SK-N-SH (cell line): ENCODE data around the gene CCDC88B. TPM values are rescaled to one million over a fixed set of nuclear protein-coding genes. Genes with fewer than 3 reads are reported as not detected.

Experiments used
- CTCF ChIA-PET: fragments of 300-600, 350-600 bp; formaldehyde crosslinking; extraction: SDS; loops from one replicate; lab custom pipeline; 2021; lab: Yijun Ruan, JAX
- POLR2A ChIA-PET: fragments of 350-600 bp; sonication (Branson Sonifier 250); formaldehyde crosslinking; extraction: SDS; loops from one replicate; lab custom pipeline; 2020; ENCODE audit warnings: antibody characterized with exemption, inconsistent platforms; lab: Yijun Ruan, JAX
- DNase-seq: peaks from one replicate; pipeline ENCODE4 v3.0.0; 2012
- H2AFZ ChIP-seq: fragments of 200-600 bp; sonication (generic); 2 replicates; pipeline ENCODE4 v1.8.1; 2016; ENCODE audit warnings: antibody characterized with exemption, mild to moderate bottlenecking, low read depth
- H3F3A ChIP-seq: fragments of 200-600 bp; sonication (generic); replicated peaks from 2 replicates; pipeline ENCODE3; 2016; ENCODE audit warnings: antibody characterized with exemption, mild to moderate bottlenecking; ENCODE audit not compliant: insufficient read depth
- H3K27ac ChIP-seq, 2 experiments: fragments of 200-500 bp in 1 of 2; fragments of 200-600 bp in 1 of 2; sonication (Bioruptor generic) in 1 of 2; sonication (generic), shearing (Covaris generic) in 1 of 2; 2 replicates each; pipeline versions ENCODE4 v1.5.1 to v1.6.1; 2014 to 2016; ENCODE audit warnings: low read depth in 2 of 2, inconsistent platforms in 1 of 2, low read length in 1 of 2, mild to moderate bottlenecking in 1 of 2, mixed read lengths in 1 of 2
- H3K27me3 ChIP-seq: fragments of 200-600 bp; sonication (generic), shearing (Covaris generic); 2 replicates; pipeline ENCODE4 v1.6.1; 2016; ENCODE audit warnings: mixed run types; ENCODE audit not compliant: insufficient read depth
- H3K36me3 ChIP-seq, 2 experiments: fragments of 200-500 bp in 1 of 2; fragments of 200-600 bp in 1 of 2; sonication (Bioruptor generic) in 1 of 2; sonication (generic) in 1 of 2; replicated peaks in 1 of 2; 2 replicates each; pipeline versions ENCODE3 to v1.5.1; 2014 to 2016; ENCODE audit warnings: low read length in 1 of 2, mild to moderate bottlenecking in 1 of 2; ENCODE audit not compliant: insufficient read depth in 2 of 2, control insufficient read depth in 1 of 2
- H3K4me1 ChIP-seq, 2 experiments: fragments of 200-500 bp in 1 of 2; fragments of 200-600 bp in 1 of 2; sonication (Bioruptor generic) in 1 of 2; sonication (generic), shearing (Covaris generic) in 1 of 2; 2 replicates each; pipeline versions ENCODE4 v1.5.1 to v1.6.1; 2014 to 2016; ENCODE audit warnings: low read depth in 1 of 2, low read length in 1 of 2, mixed run types in 1 of 2; ENCODE audit not compliant: insufficient read depth in 2 of 2, control insufficient read depth in 1 of 2
- H3K4me2 ChIP-seq: fragments of 200-600 bp; sonication (generic), shearing (Covaris generic); 2 replicates; pipeline ENCODE4 v1.6.1; 2017; ENCODE audit warnings: mixed run types
- H3K4me3 ChIP-seq, 2 experiments: fragments of 200-500 bp in 1 of 2; fragments of 200-600 bp in 1 of 2; sonication (Bioruptor generic) in 1 of 2; sonication (generic), shearing (Covaris generic) in 1 of 2; 2 replicates each; pipeline versions ENCODE4 v1.5.1 to v1.8.1; 2014 to 2016; ENCODE audit warnings: low read depth in 2 of 2, inconsistent platforms in 1 of 2, low read length in 1 of 2, mild to moderate bottlenecking in 1 of 2, mixed read lengths in 1 of 2, moderate library complexity in 1 of 2
- H3K79me2 ChIP-seq: fragments of 200-600 bp; sonication (generic); 2 replicates; pipeline ENCODE4 v1.8.1; 2017; ENCODE audit warnings: mild to moderate bottlenecking; ENCODE audit not compliant: insufficient read depth
- H3K9ac ChIP-seq: fragments of 200-600 bp; sonication (generic); 2 replicates; pipeline ENCODE4 v1.6.1; 2017; ENCODE audit warnings: mixed run types
- H3K9me2 ChIP-seq: fragments of 200-600 bp; sonication (generic); 2 replicates; pipeline ENCODE4 v1.6.1; 2017; ENCODE audit warnings: mixed run types
- H3K9me3 ChIP-seq: fragments of 200-600 bp; sonication (generic); 2 replicates; pipeline ENCODE4 v1.6.1; 2017; ENCODE audit warnings: mixed run types, mild to moderate bottlenecking, moderate library complexity
- H4K20me1 ChIP-seq: fragments of 200-600 bp; sonication (generic); 2 replicates; pipeline ENCODE4 v1.6.1; 2017; ENCODE audit warnings: mild to moderate bottlenecking, mixed run types; ENCODE audit not compliant: insufficient read depth
- CTCF ChIP-seq: fragments of 200-600 bp; sonication (generic); IDR thresholded peaks from 2 replicates; pipeline ENCODE4 v1.6.1; 2017; ENCODE audit warnings: antibody characterized with exemption, mild to moderate bottlenecking, moderate library complexity
- ELF1 ChIP-seq: IDR thresholded peaks from 2 replicates; pipeline ENCODE4 v1.4.0; 2012
- EZH2phosphoT487 ChIP-seq: fragments of 200-600 bp; sonication (generic); IDR thresholded peaks from 2 replicates; pipeline ENCODE4 v1.6.1; 2017; ENCODE audit warnings: low read depth, mixed run types, mild to moderate bottlenecking, antibody characterized with exemption, moderate library complexity, borderline replicate concordance
- FOXJ3 ChIP-seq: sonication (generic); formaldehyde crosslinking; IDR thresholded peaks from 2 replicates; pipeline ENCODE4 v1.5.1; 2020; ENCODE audit warnings: mild to moderate bottlenecking, missing genetic modification reagents
- FOXM1 ChIP-seq: IDR thresholded peaks from 2 replicates; pipeline ENCODE4 v1.4.0; 2012; ENCODE audit warnings: low read depth, mild to moderate bottlenecking
- GABPA ChIP-seq: IDR thresholded peaks from 2 replicates; pipeline ENCODE4 v1.4.0; 2012; ENCODE audit warnings: low read depth, mild to moderate bottlenecking
- GATA2 ChIP-seq: sonication (generic); formaldehyde crosslinking; IDR thresholded peaks from 2 replicates; pipeline ENCODE4 v1.5.0; 2020; ENCODE audit warnings: mild to moderate bottlenecking, missing genetic modification reagents
- JUND ChIP-seq: IDR thresholded peaks from 2 replicates; pipeline ENCODE4 v1.4.0; 2012
- NFIC ChIP-seq: IDR thresholded peaks from 2 replicates; pipeline ENCODE4 v1.4.0; 2012; ENCODE audit warnings: borderline replicate concordance
- RAD21 ChIP-seq: IDR thresholded peaks from 2 replicates; pipeline ENCODE4 v1.6.1; 2012; ENCODE audit warnings: mild to moderate bottlenecking, low read length
- RCOR1 ChIP-seq: fragments of 150-350 bp; IDR thresholded peaks from 2 replicates; pipeline ENCODE4 v1.6.1; 2017; ENCODE audit warnings: antibody characterized with exemption, low read length
- RXRA ChIP-seq: IDR thresholded peaks from 2 replicates; pipeline ENCODE4 v1.4.0; 2012; ENCODE audit warnings: low read depth, mild to moderate bottlenecking, borderline replicate concordance
- SIN3A ChIP-seq: IDR thresholded peaks from 2 replicates; pipeline ENCODE4 v1.6.1; 2012; ENCODE audit warnings: low read depth, mild to moderate bottlenecking, low read length, moderate library complexity, borderline replicate concordance
- SMC3 ChIP-seq: IDR thresholded peaks from 2 replicates; pipeline ENCODE4 v1.6.1; 2012; ENCODE audit warnings: low read depth, low read length, improper control_type of control experiment
- TAF1 ChIP-seq: IDR thresholded peaks from 2 replicates; pipeline ENCODE4 v1.6.1; 2012; ENCODE audit warnings: low read depth, mild to moderate bottlenecking, low read length, moderate library complexity, borderline replicate concordance
- TEAD4 ChIP-seq: IDR thresholded peaks from 2 replicates; pipeline ENCODE4 v1.4.0; 2012; ENCODE audit warnings: mild to moderate bottlenecking, borderline replicate concordance; ENCODE audit not compliant: insufficient read depth
- YY1 ChIP-seq: IDR thresholded peaks from 2 replicates; pipeline ENCODE4 v1.4.0; 2012; ENCODE audit warnings: low read depth, mild to moderate bottlenecking
- WGBS: methylation state at CpG from one replicate; pipeline ENCODE4 v1.1.6; 2017; ENCODE audit warnings: low lambda C conversion rate; 5-methylcytosine and 5-hydroxymethylcytosine counted together
- polyA plus RNA-seq, 3 experiments: library from polyadenylated mRNA; depleted of rRNA; stranded (reverse); fragments of >200 nt; gene quantifications; 2 replicates each; pipeline ENCODE4 v1.2.3, GENCODE V29; 2012

CCDC88B gene
- polyA plus RNA-seq, 1 of the 3 experiments (the other 2 are of a cell fraction): 3.4 TPM

- Histone ChIP-seq H3K9me3 (no peaks in the 10 kb centered on the region), H3K9me2 (no peaks in the 10 kb centered on the region), H2AFZ (no peak overlapping the region), H3K4me1 (no peaks in the 10 kb centered on the region), H3F3A (no peaks in the 10 kb centered on the region), H3K27me3 (peaks cover 29% of the 10 kb centered on the region), H4K20me1 (no peaks in the 10 kb centered on the region), H3K36me3 (no peaks in the 10 kb centered on the region), H3K4me2 (no peak overlapping the region), H3K79me2 (no peaks in the 10 kb centered on the region), H3K27ac (no peak overlapping the region), H3K9ac (no peak overlapping the region), H3K4me3 (no peak overlapping the region)
- DNase-seq: no peak
- CTCF ChIA-PET: interaction anchor here (1.1 to 1.2 kb wide), 2 partner anchors 14 to 49 kb away, joined by 3 to 4 read pairs; no protein-coding TSS in a partner anchor
- POLR2A ChIA-PET: no interaction called here
- 33% methylated on average over 6 of the region's 6 CpGs for WGBS
- TF ChIP-seq YY1 (no peak), NFIC (no peak), CTCF (no peak), RXRA (no peak), RCOR1 (no peak), GABPA (no peak), ELF1 (no peak), JUND (no peak), RAD21 (no peak), TEAD4 (no peak), SMC3 (no peak), FOXM1 (no peak)
Measured at GRCh38 chr11:64400102-64400501, 60.1 kb downstream of the CCDC88B start.

- TF ChIP-seq GATA2 (CRISPR knock-in tag) (no peak), EZH2phosphoT487 (no peak), SIN3A (no peak), RAD21 (no peak), GABPA (no peak), TAF1 (no peak), JUND (no peak), FOXJ3 (CRISPR knock-in tag) (no peak)
- TF ChIP-seq, all 33 proteins: peak for 0
- 33% methylated on average over 3 of the region's 3 CpGs for WGBS
Measured at GRCh38 chr11:64400667-64401066, 60.7 kb downstream of the CCDC88B start.

More at GRCh38 chr11:64400667-64401066, 60.7 kb downstream of the CCDC88B start:
- CTCF ChIA-PET: interaction anchor here (1.1 to 1.2 kb wide), 2 partner anchors 15 to 48 kb away, joined by 3 to 4 read pairs; no protein-coding TSS in a partner anchor
- DNase-seq: no peak
- no peaks in the 10 kb centered on the region for H3K36me3 ChIP-seq
- no peak overlapping the region for H3K4me3 ChIP-seq
- H3K9me3 ChIP-seq: no peaks in the 10 kb centered on the region
- H3K9me2 ChIP-seq: no peaks in the 10 kb centered on the region
- H3K4me1 ChIP-seq: no peaks in the 10 kb centered on the region
- no peak overlapping the region for H3K4me2 ChIP-seq
- no peak overlapping the region for H2AFZ ChIP-seq
- H3K79me2 ChIP-seq: no peaks in the 10 kb centered on the region
- H3K9ac ChIP-seq: no peak overlapping the region
- no peaks in the 10 kb centered on the region for H4K20me1 ChIP-seq
- H3K27me3 ChIP-seq: peaks cover 28% of the 10 kb centered on the region
- H3F3A ChIP-seq: no peaks in the 10 kb centered on the region
- POLR2A ChIA-PET: no interaction called here
- no peak overlapping the region for H3K27ac ChIP-seq
